ENCODE data around the gene TLCD3B. TPM values are rescaled to one million over a fixed set of nuclear protein-coding genes. Genes with fewer than 3 reads are reported as not detected.

Gene TLCD3B
- total RNA-seq, 2 experiments from 2014 or later, result 4.3 to 17.6 TPM

- Histone ChIP-seq H4K20me1 (ENCODE audit: insufficient read depth, low read length) (no peaks in the 10 kb centered on the region), H3K27ac (ENCODE audit: low read depth, low read length, poor library complexity, severe bottlenecking) (no peak overlapping the region), H3K4me1 (ENCODE audit: insufficient read depth, low read length, poor library complexity, severe bottlenecking) (no peaks in the 10 kb centered on the region), H3K9me2 (ENCODE audit: insufficient read depth, low read length) (no peaks in the 10 kb centered on the region), H3K9me3 (ENCODE audit: low read length) (no peaks in the 10 kb centered on the region), H3K4me2 (ENCODE audit: low read length) (no peak overlapping the region), H3K4me3 (ENCODE audit: low read depth, low read length, poor library complexity, severe bottlenecking) (no peak overlapping the region), H3K36me3 (ENCODE audit: insufficient read depth, low read length) (peaks cover 15% of the 10 kb centered on the region; the same call in 1 of the 2 replicates), H3K79me2 (ENCODE audit: insufficient read depth, low read depth, low read length) (no peaks in the 10 kb centered on the region), H2AFZ (ENCODE audit: low read length) (no peak overlapping the region)
- no peak for DNase-seq (ENCODE audit: low spot score)
- TF ChIP-seq EZH2phosphoT487 (IDR thresholded peaks at IDR 0.05; ENCODE audit: borderline replicate concordance, low read depth, low read length) (no peak), CTCF (conservative IDR thresholded peaks at IDR 0.05; ENCODE audit: low read length) (no peak)
- POLR2A ChIA-PET, result interaction anchor here (1.4 kb wide), 1 partner anchor 79 kb away, joined by 3 read pairs; the partner anchor contains the start of gene KCTD13
- intact Hi-C loops (cut with micrococcal nuclease; ENCODE audit: unreplicated experiment), result no loop called here
- CTCF ChIA-PET (ENCODE audit: unreplicated experiment), result no interaction called here
- BruUV-seq (replicated peaks), result no TSS peak
These were observed 26.2 kb downstream of the TLCD3B start for GRCh38 chr16:30004811-30005242.

GRCh38 chr16:30004424-30004776, 26.7 kb downstream of the TLCD3B start:
- Histone ChIP-seq H3K4me3 (ENCODE audit: low read depth, low read length, poor library complexity, severe bottlenecking) (no peak overlapping the region), H3K9me3 (ENCODE audit: low read length) (no peaks in the 10 kb centered on the region), H3K36me3 (ENCODE audit: insufficient read depth, low read length) (peaks cover 15% of the 10 kb centered on the region; the same call in 1 of the 2 replicates), H3K9me2 (ENCODE audit: insufficient read depth, low read length) (no peaks in the 10 kb centered on the region), H3K4me1 (ENCODE audit: insufficient read depth, low read length, poor library complexity, severe bottlenecking) (no peaks in the 10 kb centered on the region), H3K27ac (ENCODE audit: low read depth, low read length, poor library complexity, severe bottlenecking) (no peak overlapping the region), H2AFZ (ENCODE audit: low read length) (no peak overlapping the region), H3K79me2 (ENCODE audit: insufficient read depth, low read depth, low read length) (no peaks in the 10 kb centered on the region), H3K4me2 (ENCODE audit: low read length) (no peak overlapping the region), H4K20me1 (ENCODE audit: insufficient read depth, low read length) (no peaks in the 10 kb centered on the region)
- ChIA-PET POLR2A (interaction anchor here (1.4 kb wide), 1 partner anchor 78 kb away, joined by 3 read pairs; the partner anchor contains the start of gene KCTD13), CTCF (ENCODE audit: unreplicated experiment) (no interaction called here)
- no TSS peak for BruUV-seq (replicated peaks)
- DNase-seq (ENCODE audit: low spot score), result no peak
- intact Hi-C loops (cut with micrococcal nuclease; ENCODE audit: unreplicated experiment), result no loop called here
- TF ChIP-seq EZH2phosphoT487 (IDR thresholded peaks at IDR 0.05; ENCODE audit: borderline replicate concordance, low read depth, low read length), result no peak
- TF ChIP-seq CTCF (conservative IDR thresholded peaks at IDR 0.05; ENCODE audit: low read length), result no peak

GRCh38 chr16:30003670-30004423, 27.2 kb downstream of the TLCD3B start:
- POLR2A ChIA-PET, result interaction anchor here (0.5 kb wide), 1 partner anchor 647 kb away, joined by 4 read pairs; the partner anchor contains the start of gene PRR14
- no TSS peak for BruUV-seq (replicated peaks)
- H3K36me3 ChIP-seq (ENCODE audit: insufficient read depth, low read length), result peaks cover 15% of the 10 kb centered on the region; the same call in 1 of the 2 replicates
- no peaks in the 10 kb centered on the region for H4K20me1 ChIP-seq (ENCODE audit: insufficient read depth, low read length)
- H3K79me2 ChIP-seq (ENCODE audit: insufficient read depth, low read depth, low read length), result no peaks in the 10 kb centered on the region
- TF ChIP-seq CTCF (conservative IDR thresholded peaks at IDR 0.05; ENCODE audit: low read length) (no peak), EZH2phosphoT487 (IDR thresholded peaks at IDR 0.05; ENCODE audit: borderline replicate concordance, low read depth, low read length) (no peak)
- no peaks in the 10 kb centered on the region for H3K4me1 ChIP-seq (ENCODE audit: insufficient read depth, low read length, poor library complexity, severe bottlenecking)
- H3K9me3 ChIP-seq (ENCODE audit: low read length), result no peaks in the 10 kb centered on the region
- no peak for DNase-seq (ENCODE audit: low spot score)
- H3K4me3 ChIP-seq (ENCODE audit: low read depth, low read length, poor library complexity, severe bottlenecking), result no peak overlapping the region
- no peak overlapping the region for H3K4me2 ChIP-seq (ENCODE audit: low read length)
- intact Hi-C loops (cut with micrococcal nuclease; ENCODE audit: unreplicated experiment), result no loop called here
- no peak overlapping the region for H3K27ac ChIP-seq (ENCODE audit: low read depth, low read length, poor library complexity, severe bottlenecking)
- no peak overlapping the region for H2AFZ ChIP-seq (ENCODE audit: low read length)
- CTCF ChIA-PET (ENCODE audit: unreplicated experiment), result no interaction called here
- H3K9me2 ChIP-seq (ENCODE audit: insufficient read depth, low read length), result no peaks in the 10 kb centered on the region
